HG02938 (cell line): ENCODE data around the gene ETFBKMT.
"Not testable (repeated sequence)": the region's sequence is repeated elsewhere in the genome, so short reads cannot be mapped to it uniquely, and the experiment has no call there.

ENCODE experiments used
- ATAC-seq: cut with Tn5 transposase; IDR thresholded peaks from one replicate; pipeline ENCODE4 v1.9.1; 2021; ENCODE audit warnings: mild to moderate bottlenecking, moderate library complexity; ENCODE audit not compliant: unreplicated experiment

Gene ETFBKMT

GRCh38 chr12:31716998-31717397, 57.5 kb downstream of the ETFBKMT start:
- ATAC-seq = not testable (repeated sequence)

DNA sequence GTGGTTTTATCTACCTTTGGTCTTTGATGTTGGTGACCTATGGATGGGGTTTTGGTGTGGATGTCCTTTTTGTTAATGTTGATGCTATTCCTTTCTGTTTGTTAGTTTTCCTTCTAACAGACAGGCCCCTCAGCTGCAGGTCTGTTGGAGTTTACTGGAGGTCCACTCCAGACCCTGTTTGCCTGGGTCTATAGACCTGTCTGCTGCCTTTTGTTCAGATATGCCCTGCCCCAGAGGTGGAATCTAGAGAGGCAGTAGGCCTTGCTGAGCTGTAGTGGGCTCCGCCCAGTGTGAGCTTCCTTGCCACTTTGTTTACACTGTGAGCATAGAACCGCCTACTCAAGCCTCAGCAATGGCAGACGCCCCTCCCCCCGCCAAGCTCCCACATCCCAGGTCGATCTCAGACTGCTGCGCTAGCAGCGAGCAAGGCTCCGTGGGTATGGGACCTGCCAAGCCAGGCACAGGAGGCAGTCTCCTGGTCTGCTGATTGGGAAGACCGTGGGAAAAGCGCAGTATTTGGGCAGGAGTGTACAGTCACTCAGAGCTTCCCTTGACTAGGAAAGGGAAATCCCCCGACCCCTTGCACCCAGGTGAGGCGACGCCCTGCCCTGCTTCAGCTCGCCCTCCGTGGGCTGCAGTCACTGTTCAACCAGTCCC, 59.2 kb downstream of the ETFBKMT start:
- ATAC-seq = not testable (repeated sequence)

DNA sequence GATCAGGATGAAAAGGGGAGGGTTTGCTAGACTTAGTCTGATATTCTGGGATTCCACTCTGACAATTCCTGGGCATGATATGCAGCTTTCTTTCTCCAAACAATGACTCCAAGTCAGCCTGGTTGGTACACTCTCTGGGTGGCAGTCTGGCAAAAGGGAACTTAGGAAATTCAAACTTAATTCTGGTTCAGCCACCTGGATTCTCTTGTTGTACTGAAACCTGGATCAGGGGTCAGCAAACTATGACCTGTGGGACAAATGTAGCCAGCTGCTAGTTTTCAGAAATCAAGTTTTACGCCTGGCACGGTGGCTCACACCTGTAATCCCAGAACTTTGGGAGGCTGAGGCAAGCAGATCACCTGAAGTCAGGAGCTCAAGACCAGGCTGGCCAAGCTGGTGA, 63.1 kb downstream of the ETFBKMT start:
- ATAC-seq = no peak
